Parathyroid adenoma (tissue), 2 donors: ENCODE data around the gene GAS7.

Experiments used
- H2AFZ ChIP-seq: fragments of 300-600 bp; sonication (generic); one replicate; pipeline ENCODE4 v1.7.0; 2017; ENCODE audit warnings: antibody characterized with exemption, mild to moderate bottlenecking
- H3K27ac ChIP-seq: fragments of 300-600 bp; sonication (generic); one replicate; pipeline ENCODE4 v1.7.0; 2017
- H3K27me3 ChIP-seq: fragments of 300-600 bp; sonication (generic); one replicate; pipeline ENCODE4 v1.7.0; 2017; ENCODE audit warnings: low read length; ENCODE audit not compliant: control insufficient read depth, insufficient read depth
- H3K36me3 ChIP-seq: fragments of 300-600 bp; sonication (generic); one replicate; pipeline ENCODE4 v1.7.0; 2017; ENCODE audit warnings: low read length; ENCODE audit not compliant: control insufficient read depth, insufficient read depth
- H3K4me1 ChIP-seq: fragments of 300-600 bp; sonication (generic); one replicate; pipeline ENCODE4 v1.7.0; 2017; ENCODE audit warnings: control low read depth
- H3K4me2 ChIP-seq: fragments of 300-600 bp; sonication (generic); one replicate; pipeline ENCODE4 v1.7.0; 2017; ENCODE audit warnings: low read length
- H3K4me3 ChIP-seq: fragments of 300-600 bp; sonication (generic); one replicate; pipeline ENCODE4 v1.7.0; 2017; ENCODE audit warnings: low read depth, low read length
- H3K79me2 ChIP-seq: fragments of 300-600 bp; sonication (generic); one replicate; pipeline ENCODE4 v1.7.0; 2017; ENCODE audit warnings: control low read depth
- H3K9ac ChIP-seq: fragments of 300-600 bp; sonication (generic); one replicate; pipeline ENCODE4 v1.7.0; 2017; ENCODE audit warnings: mild to moderate bottlenecking
- H3K9me3 ChIP-seq: fragments of 300-600 bp; sonication (generic); one replicate; pipeline ENCODE4 v1.7.0; 2017; ENCODE audit warnings: low read length; ENCODE audit not compliant: control insufficient read depth
- CTCF ChIP-seq: fragments of 300-600 bp; sonication (generic); IDR thresholded peaks from one replicate; pipeline ENCODE4 v1.7.0; 2017; ENCODE audit warnings: antibody characterized with exemption, mild to moderate bottlenecking
- donor health status: primary hyperparathyroidism.

GAS7 gene

DNA sequence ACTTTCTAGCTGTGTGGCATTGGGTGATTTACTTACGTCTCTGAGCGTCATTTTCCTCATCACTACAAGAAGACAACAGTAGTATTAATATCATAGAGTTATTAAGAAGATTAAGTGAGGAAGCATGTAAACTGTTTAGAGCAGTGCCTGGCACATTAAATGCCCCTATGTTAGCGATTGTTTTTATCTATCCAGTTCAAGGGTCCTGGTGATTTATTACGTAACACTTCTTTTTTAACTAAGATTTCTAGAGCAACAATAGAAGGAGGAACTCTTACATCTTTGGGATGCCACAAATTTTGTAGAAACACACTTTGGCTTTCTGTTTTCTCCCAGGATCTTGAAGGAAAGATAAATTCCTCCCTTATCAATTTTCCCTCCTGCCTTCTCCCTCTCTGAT lies 3.3 kb upstream of the GAS7 start:
- Histone ChIP-seq H3K4me2 (no peak overlapping the region), H3K27me3 (no peaks in the 10 kb centered on the region), H2AFZ (no peak overlapping the region), H3K9me3 (no peaks in the 10 kb centered on the region), H3K4me3 (no peak overlapping the region), H3K4me1 (no peaks in the 10 kb centered on the region), H3K9ac (no peak overlapping the region), H3K27ac (no peak overlapping the region), H3K36me3 (no peaks in the 10 kb centered on the region), H3K79me2 (no peaks in the 10 kb centered on the region)
- TF ChIP-seq CTCF: no peak

DNA sequence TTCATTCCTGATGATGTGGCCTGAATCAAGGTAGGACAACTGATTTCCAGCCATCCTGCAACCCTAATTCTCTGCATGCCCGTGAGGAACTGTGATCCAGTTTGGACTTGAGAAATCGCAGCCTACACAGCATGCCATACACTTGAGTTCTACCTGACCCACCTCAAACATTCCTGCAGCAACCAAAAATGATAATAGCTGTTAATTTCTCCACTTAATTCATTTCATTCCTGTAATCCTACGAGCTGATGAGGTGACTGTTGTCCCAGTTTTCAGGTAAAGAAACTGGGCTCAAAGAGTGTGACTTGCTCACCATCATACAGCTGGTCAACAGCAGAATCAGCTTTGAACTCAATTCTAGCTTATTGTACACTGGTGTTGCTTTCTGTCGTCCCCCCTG lies 2.2 kb upstream of the GAS7 start:
- Histone ChIP-seq H3K9ac (no peak overlapping the region), H3K79me2 (no peaks in the 10 kb centered on the region), H3K4me3 (no peak overlapping the region), H3K4me1 (no peaks in the 10 kb centered on the region), H3K4me2 (no peak overlapping the region), H2AFZ (no peak overlapping the region), H3K36me3 (no peaks in the 10 kb centered on the region), H3K27ac (no peak overlapping the region), H3K27me3 (no peaks in the 10 kb centered on the region), H3K9me3 (no peaks in the 10 kb centered on the region)
- TF ChIP-seq CTCF: no peak

DNA sequence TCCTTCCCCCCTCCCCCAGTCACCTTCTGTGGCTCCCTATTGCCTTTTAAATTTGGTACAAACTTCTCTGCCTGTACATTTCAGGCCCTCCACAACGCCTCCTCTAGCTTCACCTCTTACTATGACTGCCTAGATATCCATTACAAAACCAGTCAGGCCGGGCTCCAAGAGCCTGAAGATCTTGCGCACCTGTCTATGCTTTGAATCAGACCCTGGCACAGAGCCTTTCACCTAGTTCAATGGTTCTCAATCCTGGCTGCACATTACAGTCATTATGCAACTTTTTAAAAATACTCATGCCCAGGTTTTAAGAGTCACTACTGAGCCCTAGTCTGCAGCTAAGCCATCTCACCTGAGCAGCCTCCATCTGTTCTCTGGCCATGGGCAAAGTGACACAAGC lies 1.6 kb upstream of the GAS7 start:
- no peaks in the 10 kb centered on the region for H3K36me3 ChIP-seq
- no peaks in the 10 kb centered on the region for H3K79me2 ChIP-seq
- H3K27ac ChIP-seq: no peak overlapping the region
- H3K4me3 ChIP-seq: no peak overlapping the region
- H2AFZ ChIP-seq: no peak overlapping the region
- H3K27me3 ChIP-seq: no peaks in the 10 kb centered on the region
- H3K4me2 ChIP-seq: no peak overlapping the region
- no peaks in the 10 kb centered on the region for H3K4me1 ChIP-seq
- TF ChIP-seq CTCF: no peak
- H3K9me3 ChIP-seq: no peaks in the 10 kb centered on the region
- no peak overlapping the region for H3K9ac ChIP-seq

- Histone ChIP-seq H3K36me3 (no peaks in the 10 kb centered on the region), H2AFZ (no peak overlapping the region), H3K9ac (no peak overlapping the region), H3K4me1 (no peaks in the 10 kb centered on the region), H3K27me3 (no peaks in the 10 kb centered on the region), H3K4me2 (peak overlapping the region; percentile 59), H3K27ac (no peak overlapping the region), H3K9me3 (no peaks in the 10 kb centered on the region), H3K4me3 (peak overlapping the region; percentile 27), H3K79me2 (no peaks in the 10 kb centered on the region)
- TF ChIP-seq CTCF: no peak
Observed at GRCh38 chr17:10197721-10198508, 491 bp downstream of the GAS7 start.

DNA sequence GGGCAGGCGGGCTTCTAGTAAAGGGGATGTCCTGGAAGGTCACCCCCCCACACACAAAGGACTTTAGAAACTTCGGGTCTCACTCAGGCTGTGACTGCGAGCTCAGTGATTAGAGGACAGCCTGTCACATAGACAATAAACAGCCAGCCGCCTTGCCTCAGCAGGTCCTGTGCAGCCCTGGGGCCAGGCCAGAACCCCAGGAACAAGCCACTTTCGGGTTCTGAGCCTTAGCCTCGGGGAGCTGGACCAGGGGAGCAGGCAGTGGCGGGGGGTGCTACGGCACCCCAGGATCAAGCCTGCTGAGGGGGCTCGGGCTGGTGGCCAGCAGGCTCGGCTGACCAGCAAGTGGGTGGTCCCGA lies 1.1 kb downstream of the GAS7 start:
- Histone ChIP-seq H3K4me1 (no peaks in the 10 kb centered on the region), H2AFZ (no peak overlapping the region), H3K27me3 (no peaks in the 10 kb centered on the region), H3K27ac (no peak overlapping the region), H3K79me2 (no peaks in the 10 kb centered on the region), H3K4me2 (no peak overlapping the region), H3K4me3 (no peak overlapping the region), H3K36me3 (no peaks in the 10 kb centered on the region), H3K9me3 (no peaks in the 10 kb centered on the region), H3K9ac (no peak overlapping the region)
- no peak for TF ChIP-seq CTCF
